Measurements from ENCODE around the gene SPINK7.

Gene SPINK7

GRCh38 chr5:148343603-148344487 is 31.6 kb downstream of the SPINK7 start:
- DNase-seq (ENCODE audit: low spot score), result peak; percentile 2

- no peak for DNase-seq (ENCODE audit: low spot score)
Observed at GRCh38 chr5:148347706-148348105, 35.5 kb downstream of the SPINK7 start.

GRCh38 chr5:148352696-148353095 is 40.5 kb downstream of the SPINK7 start:
- no peak for DNase-seq (ENCODE audit: low spot score)

- no peak for DNase-seq (ENCODE audit: low spot score)
Observed at GRCh38 chr5:148353634-148354033, 41.4 kb downstream of the SPINK7 start.

- DNase-seq (ENCODE audit: low spot score), result no peak
Observed at GRCh38 chr5:148364343-148364742, 52.1 kb downstream of the SPINK7 start.

Measured in Ammon's horn (tissue), 1 donor.